DMS53 (cell line): ENCODE measurements around the gene AP5B1.
"Not testable (repeated sequence)": the region's sequence is repeated elsewhere in the genome, so short reads cannot be mapped to it uniquely, and the experiment has no call there.

Experiments
- DNase-seq: peaks from one replicate; lab custom pipeline; 2025; lab: John Stamatoyannopoulos, UW

Gene AP5B1

GRCh38 chr11:65767406-65767805, 13.4 kb downstream of the AP5B1 start:
- no peak for DNase-seq

- DNase-seq, result no peak
Observed at GRCh38 chr11:65766535-65766934, 14.2 kb downstream of the AP5B1 start.

DNA sequence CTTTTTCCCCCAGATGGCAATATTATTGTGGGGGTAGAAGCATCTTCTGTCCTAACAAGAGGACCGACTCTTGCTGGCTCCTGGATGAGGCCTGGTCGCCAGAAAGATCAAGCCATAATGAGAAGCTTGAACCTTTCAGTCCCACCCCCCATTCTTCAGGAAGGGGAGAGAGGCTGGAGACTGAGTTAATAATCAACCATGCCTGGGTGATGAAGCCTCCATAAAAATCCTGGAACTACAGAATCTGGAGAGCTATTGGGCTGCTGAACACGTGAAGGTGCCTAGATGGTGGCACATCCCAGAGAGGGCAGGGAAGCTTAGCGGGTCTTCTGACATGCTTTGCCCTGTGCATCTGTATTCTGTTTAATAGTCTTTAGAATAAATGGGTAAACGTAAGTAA, 16.3 kb downstream of the AP5B1 start:
- peak; percentile 77 for DNase-seq

- not testable (repeated sequence) for DNase-seq
Observed at GRCh38 chr11:65762816-65763215, 18.0 kb downstream of the AP5B1 start.

DNA sequence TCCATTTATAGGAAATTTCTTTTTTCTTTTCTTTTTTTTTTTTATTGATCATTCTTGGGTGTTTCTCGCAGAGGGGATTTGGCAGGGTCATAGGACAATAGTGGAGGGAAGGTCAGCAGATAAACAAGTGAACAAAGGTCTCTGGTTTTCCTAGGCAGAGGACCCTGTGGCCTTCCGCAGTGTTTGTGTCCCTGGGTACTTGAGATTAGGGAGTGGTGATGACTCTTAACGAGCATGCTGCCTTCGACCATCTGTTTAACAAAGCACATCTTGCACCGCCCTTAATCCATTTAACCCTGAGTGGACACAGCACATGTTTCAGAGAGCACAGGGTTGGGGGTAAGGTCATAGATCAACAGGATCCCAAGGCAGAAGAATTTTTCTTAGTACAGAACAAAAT, 18.6 kb downstream of the AP5B1 start:
- not testable (repeated sequence) for DNase-seq

- DNase-seq, result peak; percentile 86
Observed at GRCh38 chr11:65745049-65745448, 35.7 kb downstream of the AP5B1 start.

GRCh38 chr11:65744699-65745042, 36.1 kb downstream of the AP5B1 start:
- DNase-seq, result no peak

DNA sequence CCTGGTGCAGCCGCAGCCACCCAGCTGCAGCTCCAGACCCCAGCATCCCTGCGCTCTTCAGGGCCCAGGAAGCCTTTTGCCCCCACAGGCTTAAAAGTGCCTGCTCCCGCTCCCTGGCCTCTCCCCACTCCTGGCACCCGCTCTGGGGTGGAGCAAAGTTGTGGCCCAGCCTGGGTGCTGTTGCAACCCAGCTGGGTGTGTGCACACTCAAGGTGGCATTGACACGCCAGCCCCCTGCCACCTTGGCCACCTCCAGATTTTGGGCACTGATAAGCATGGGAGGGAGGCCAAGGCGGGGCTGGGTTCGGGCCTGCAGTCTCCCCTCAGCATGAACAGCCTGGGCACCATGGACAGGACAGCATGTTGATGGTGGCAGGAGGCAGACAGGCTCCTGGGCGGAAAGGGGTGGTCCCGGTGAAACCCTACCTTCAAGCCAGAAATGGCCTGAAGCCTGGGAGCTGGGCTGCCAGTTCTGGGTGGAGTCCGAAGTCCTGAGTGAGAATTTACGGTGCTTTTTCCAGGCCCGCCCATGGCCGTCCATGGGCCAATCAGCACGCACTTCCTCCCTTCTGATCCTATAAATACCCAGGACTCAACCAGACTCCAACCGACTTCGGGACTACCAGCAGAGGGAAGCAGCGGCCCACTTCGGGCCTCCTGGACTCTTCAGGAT, 36.6 kb downstream of the AP5B1 start:
- peak; percentile 93 for DNase-seq

DNA sequence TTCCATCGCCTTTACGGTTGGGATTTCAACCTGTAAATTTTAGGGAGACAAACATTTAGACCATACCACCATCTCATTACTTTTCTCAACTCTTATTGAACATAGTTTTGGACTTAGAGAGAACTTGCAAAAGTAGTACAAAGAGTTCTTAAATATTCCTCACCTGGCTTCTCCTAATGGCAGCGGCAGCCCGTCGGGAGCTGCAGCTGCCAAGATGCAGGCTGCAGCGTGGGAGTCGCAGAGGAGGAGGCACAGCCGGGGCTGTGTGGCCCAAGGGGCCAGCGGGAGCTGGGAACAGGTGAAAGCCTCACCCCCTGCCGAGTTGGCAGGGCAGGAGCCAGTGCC, 37.1 kb downstream of the AP5B1 start:
- no peak for DNase-seq

DNA sequence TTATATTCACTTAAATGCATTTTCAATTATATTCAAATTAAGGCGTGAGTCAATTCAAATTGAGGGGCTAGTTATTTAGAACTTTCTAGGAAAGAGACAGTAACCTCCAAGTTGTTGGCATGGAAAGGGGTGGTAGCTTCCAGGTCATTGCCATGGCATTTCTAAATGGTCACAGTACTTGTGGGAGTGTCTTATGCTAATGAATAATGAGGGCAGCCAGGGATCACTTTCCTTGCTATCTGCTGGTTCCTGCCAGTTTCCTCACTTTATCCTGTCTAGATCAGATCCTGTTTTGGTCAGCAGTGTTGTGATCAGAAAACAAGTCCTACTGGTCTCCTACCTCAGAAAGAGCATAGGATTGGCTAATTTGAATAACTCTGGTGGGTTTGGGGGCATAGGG, 38.4 kb downstream of the AP5B1 start:
- no peak for DNase-seq

GRCh38 chr11:65741185-65741584, 39.6 kb downstream of the AP5B1 start:
- DNase-seq, result no peak

- DNase-seq, result no peak
Observed at GRCh38 chr11:65739022-65739421, 41.8 kb downstream of the AP5B1 start.

DNA sequence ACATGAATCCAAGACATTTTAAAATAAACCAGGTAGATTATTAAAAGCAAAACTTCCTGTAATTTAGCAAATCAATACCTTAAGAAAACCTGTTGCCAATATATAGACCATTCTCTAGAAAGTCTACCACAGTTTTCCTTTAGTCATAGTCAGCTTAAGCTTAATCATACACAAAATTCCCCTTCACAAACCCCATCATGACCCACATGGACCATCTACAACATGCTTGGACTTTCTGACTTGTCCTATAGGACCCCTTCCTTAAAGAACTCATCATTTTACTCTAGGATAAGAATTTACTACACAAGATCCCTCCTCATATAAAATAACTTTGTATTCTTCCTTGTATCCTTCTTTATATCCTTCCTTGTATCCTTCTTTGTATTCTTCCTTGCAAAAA, 44.0 kb downstream of the AP5B1 start:
- no peak for DNase-seq

DNA sequence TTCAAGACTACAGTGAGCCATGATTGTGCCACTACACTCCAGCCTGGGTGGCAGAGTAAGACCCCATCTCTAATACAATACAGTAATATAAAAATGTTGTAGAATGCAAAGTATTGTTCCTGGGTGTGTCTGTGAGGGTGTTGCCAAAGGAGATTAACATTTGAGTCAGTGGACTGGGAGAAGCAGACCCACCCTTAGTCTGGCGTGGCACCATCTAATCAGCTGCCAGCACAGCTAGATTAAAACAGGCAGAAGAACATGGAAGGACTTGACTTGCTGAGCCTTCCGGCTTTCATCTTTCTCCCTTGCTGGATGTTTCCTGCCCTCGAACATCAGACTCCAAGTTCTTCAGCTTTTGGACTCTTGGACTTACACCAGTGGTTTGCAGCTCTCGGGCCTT, 45.7 kb downstream of the AP5B1 start:
- DNase-seq, result not testable (repeated sequence)

DNA sequence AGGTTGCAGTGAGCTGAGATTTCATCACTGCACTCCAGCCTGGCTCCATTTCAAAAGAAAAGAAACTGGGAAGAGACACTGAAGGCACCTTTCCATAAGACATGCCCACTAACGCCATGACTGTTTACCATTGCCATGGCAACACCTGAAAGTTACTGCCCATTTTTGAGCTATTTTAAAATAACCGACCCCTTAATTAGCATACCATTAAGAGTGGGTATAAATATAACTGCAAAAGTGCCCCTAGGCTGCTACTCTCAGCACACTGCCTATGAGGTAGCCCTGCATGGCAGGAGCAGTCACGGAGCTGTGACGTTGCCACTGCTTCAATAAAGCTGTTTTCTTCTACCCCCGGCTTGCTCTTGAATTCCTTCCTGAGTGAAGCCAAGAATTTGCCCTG, 50.3 kb downstream of the AP5B1 start:
- no peak for DNase-seq

- DNase-seq, result no peak
Observed at GRCh38 chr11:65727865-65728264, 52.9 kb downstream of the AP5B1 start.

GRCh38 chr11:65726660-65727059, 54.1 kb downstream of the AP5B1 start:
- DNase-seq, result no peak
